MM.1S (cell line): ENCODE data around the gene AVP.

Experiments
- EZH2 ChIP-seq: fragments of 300-600 bp; sonication (generic); optimal IDR thresholded peaks from 2 replicates; pipeline ENCODE3; 2017; ENCODE audit warnings: low read depth, mild to moderate bottlenecking, antibody characterized with exemption, low read length, mixed read lengths
- EZH2phosphoT487 ChIP-seq: fragments of 300-600 bp; sonication (generic); IDR thresholded peaks from 2 replicates; pipeline ENCODE4 v1.6.1; 2018; ENCODE audit warnings: antibody characterized with exemption, low read length
- TF ChIP-seq, protein P1 (sequence below): fragments of 300-600 bp; sonication (generic); IDR thresholded peaks from 2 replicates; pipeline ENCODE4 v1.5.1; 2016; ENCODE audit warnings: antibody characterized with exemption, low read length, mixed read lengths

DNA sequence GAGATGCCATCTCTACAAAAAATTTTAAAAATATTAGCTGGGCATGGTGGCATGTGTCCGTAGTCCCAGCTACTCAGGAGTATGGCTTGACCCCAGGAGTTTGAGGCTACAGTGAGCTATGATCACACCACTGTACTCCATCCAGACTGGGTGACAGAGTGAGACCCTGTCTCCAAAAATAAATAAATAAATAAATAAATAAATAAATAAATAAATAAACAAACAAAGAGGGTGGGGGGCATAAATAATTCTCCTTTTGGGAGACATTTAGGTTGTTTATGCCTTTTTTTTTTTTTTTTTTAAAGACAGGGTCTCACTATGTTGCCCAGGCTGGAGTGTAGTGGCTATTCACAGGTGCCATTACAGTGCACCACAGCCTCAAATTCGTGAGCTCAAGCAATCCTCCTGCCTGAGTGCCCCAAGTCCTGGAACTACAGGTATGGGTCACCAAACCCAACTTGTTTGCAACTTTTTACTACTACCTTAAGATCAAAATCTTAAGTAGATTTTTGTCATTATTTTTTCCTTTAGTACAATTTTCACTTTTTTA lies 45.6 kb upstream of the AVP start:
- TF ChIP-seq, protein P1, sequence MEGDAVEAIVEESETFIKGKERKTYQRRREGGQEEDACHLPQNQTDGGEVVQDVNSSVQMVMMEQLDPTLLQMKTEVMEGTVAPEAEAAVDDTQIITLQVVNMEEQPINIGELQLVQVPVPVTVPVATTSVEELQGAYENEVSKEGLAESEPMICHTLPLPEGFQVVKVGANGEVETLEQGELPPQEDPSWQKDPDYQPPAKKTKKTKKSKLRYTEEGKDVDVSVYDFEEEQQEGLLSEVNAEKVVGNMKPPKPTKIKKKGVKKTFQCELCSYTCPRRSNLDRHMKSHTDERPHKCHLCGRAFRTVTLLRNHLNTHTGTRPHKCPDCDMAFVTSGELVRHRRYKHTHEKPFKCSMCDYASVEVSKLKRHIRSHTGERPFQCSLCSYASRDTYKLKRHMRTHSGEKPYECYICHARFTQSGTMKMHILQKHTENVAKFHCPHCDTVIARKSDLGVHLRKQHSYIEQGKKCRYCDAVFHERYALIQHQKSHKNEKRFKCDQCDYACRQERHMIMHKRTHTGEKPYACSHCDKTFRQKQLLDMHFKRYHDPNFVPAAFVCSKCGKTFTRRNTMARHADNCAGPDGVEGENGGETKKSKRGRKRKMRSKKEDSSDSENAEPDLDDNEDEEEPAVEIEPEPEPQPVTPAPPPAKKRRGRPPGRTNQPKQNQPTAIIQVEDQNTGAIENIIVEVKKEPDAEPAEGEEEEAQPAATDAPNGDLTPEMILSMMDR, result no peak
- no peak for TF ChIP-seq EZH2
- TF ChIP-seq EZH2phosphoT487, result no peak
